ENCODE data around the gene VPS9D1.
"Not testable (repeated sequence)": the region's sequence is repeated elsewhere in the genome, so short reads cannot be mapped to it uniquely, and the experiment has no call there.

Gene VPS9D1

GRCh38 chr16:89706518-89707260 lies 14.0 kb downstream of the VPS9D1 start:
- H3K27me3 ChIP-seq (ENCODE audit: control insufficient read depth, insufficient read depth, low read length): no peaks in the 10 kb centered on the region
- H3K36me3 ChIP-seq (ENCODE audit: insufficient read depth, low read length): peaks cover 14% of the 10 kb centered on the region
- H3K4me2 ChIP-seq (ENCODE audit: low read length): peak overlapping the region; percentile 68
- peak overlapping the region; percentile 31 for H3K4me3 ChIP-seq (ENCODE audit: low read length)
- H3K4me1 ChIP-seq (ENCODE audit: control insufficient read depth, insufficient read depth, low read length): peaks cover 14% of the 10 kb centered on the region
- no peak overlapping the region for H3K9ac ChIP-seq (ENCODE audit: low read depth, low read length)
- no peaks in the 10 kb centered on the region for H3K9me3 ChIP-seq (replicated peaks; ENCODE audit: low read length)

DNA sequence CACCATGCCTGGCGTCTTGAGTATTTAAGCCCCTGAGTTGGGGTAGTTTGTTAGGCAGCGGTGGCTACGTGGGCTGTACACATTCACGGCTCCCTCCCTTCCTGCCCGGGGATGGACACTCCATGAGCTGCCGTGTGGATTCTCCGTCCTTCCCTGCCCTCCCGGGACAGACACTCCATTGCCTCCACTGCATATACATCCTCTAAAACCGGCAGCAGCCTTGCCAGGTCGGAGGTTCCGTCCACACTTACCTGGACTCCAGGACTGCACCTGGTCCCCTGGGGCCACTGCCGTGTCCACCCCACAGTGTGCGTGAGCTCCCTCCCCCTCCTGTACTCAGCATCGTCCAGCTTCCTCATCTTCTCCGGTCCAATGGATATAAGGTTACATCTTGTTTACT lies 15.7 kb downstream of the VPS9D1 start:
- no peak overlapping the region for H3K4me3 ChIP-seq (ENCODE audit: low read length)
- peaks cover 23% of the 10 kb centered on the region for H3K4me1 ChIP-seq (ENCODE audit: control insufficient read depth, insufficient read depth, low read length)
- H3K27me3 ChIP-seq (ENCODE audit: control insufficient read depth, insufficient read depth, low read length): no peaks in the 10 kb centered on the region
- peaks cover 9% of the 10 kb centered on the region for H3K36me3 ChIP-seq (ENCODE audit: insufficient read depth, low read length)
- no peak overlapping the region for H3K9ac ChIP-seq (ENCODE audit: low read depth, low read length)
- H3K4me2 ChIP-seq (ENCODE audit: low read length): no peak overlapping the region
- H3K9me3 ChIP-seq (replicated peaks; ENCODE audit: low read length): no peaks in the 10 kb centered on the region

- no peak overlapping the region for H3K4me3 ChIP-seq (ENCODE audit: low read length)
- no peak overlapping the region for H3K9ac ChIP-seq (ENCODE audit: low read depth, low read length)
- no peaks in the 10 kb centered on the region for H3K9me3 ChIP-seq (replicated peaks; ENCODE audit: low read length)
- H3K27me3 ChIP-seq (ENCODE audit: control insufficient read depth, insufficient read depth, low read length): no peaks in the 10 kb centered on the region
- peaks cover 8% of the 10 kb centered on the region for H3K36me3 ChIP-seq (ENCODE audit: insufficient read depth, low read length)
- peaks cover 26% of the 10 kb centered on the region for H3K4me1 ChIP-seq (ENCODE audit: control insufficient read depth, insufficient read depth, low read length)
- no peak overlapping the region for H3K4me2 ChIP-seq (ENCODE audit: low read length)
Measured at GRCh38 chr16:89704281-89704680, 16.4 kb downstream of the VPS9D1 start.

GRCh38 chr16:89701425-89702406 lies 19.0 kb downstream of the VPS9D1 start, which contains the start of gene SPATA2L:
TSS of gene SPATA2L (minus strand) at chr16:89701705. CDS start at chr16:89701232, 473 bp downstream.
- Histone ChIP-seq H3K4me3 (ENCODE audit: low read length) (peak within 1 kb of the TSS; percentile 88), H3K9ac (ENCODE audit: low read depth, low read length) (peak within 1 kb of the TSS; percentile 84), H3K27me3 (ENCODE audit: control insufficient read depth, insufficient read depth, low read length) (no peaks in the 10 kb centered on the region), H3K36me3 (ENCODE audit: insufficient read depth, low read length) (peaks cover 8% of the 10 kb centered on the region), H3K4me2 (ENCODE audit: low read length) (peak within 1 kb of the TSS; percentile 89), H3K4me1 (ENCODE audit: control insufficient read depth, insufficient read depth, low read length) (peaks cover 26% of the 10 kb centered on the region), H3K9me3 (replicated peaks; ENCODE audit: low read length) (no peaks in the 10 kb centered on the region)

DNA sequence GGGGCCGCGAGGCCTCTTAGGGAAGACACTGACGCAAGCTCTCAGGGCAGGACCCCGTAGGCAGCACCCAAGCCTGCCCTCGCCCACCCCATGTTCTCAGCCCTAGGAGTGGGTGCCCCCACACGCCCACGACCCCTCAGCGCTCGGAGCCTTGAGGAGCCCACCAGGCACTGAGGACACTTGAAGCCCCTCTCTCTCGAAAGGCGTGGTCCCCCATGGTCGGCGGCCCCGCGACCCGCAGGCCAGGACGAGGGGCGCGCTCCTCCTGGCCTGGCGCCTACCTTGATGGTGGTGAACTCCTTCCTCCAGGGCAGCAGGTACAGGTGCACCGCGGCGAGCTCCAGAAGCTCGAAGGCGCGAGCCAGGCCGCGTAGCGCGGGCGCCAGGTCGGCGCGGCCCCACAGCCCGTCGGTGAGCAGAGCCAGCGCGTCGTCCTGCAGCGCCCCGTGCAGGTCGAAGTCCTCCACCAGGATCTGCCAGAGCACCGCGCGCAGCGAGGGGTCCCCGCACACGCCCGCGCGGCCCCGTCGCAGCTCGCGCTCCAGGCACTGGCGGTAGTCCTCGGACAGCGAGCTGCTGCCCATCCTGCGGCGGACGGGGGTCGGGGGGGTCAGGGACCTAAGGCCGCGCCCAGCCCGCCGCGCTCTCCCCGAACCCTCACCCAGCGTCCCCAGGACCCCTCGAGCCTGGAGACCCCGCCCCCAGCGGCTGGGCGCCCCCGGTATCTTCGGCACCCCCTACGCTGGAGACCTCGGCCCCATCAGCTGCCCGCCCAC lies 19.9 kb downstream of the VPS9D1 start:
- peak overlapping the region; percentile 84 for H3K9ac ChIP-seq (ENCODE audit: low read depth, low read length)
- no peaks in the 10 kb centered on the region for H3K27me3 ChIP-seq (ENCODE audit: control insufficient read depth, insufficient read depth, low read length)
- H3K4me1 ChIP-seq (ENCODE audit: control insufficient read depth, insufficient read depth, low read length): peaks cover 20% of the 10 kb centered on the region
- peak overlapping the region; percentile 88 for H3K4me3 ChIP-seq (ENCODE audit: low read length)
- H3K9me3 ChIP-seq (replicated peaks; ENCODE audit: low read length): no peaks in the 10 kb centered on the region
- H3K4me2 ChIP-seq (ENCODE audit: low read length): peak overlapping the region; percentile 89
- H3K36me3 ChIP-seq (ENCODE audit: insufficient read depth, low read length): peaks cover 16% of the 10 kb centered on the region

- Histone ChIP-seq H3K27me3 (ENCODE audit: control insufficient read depth, insufficient read depth, low read length) (no peaks in the 10 kb centered on the region), H3K36me3 (ENCODE audit: insufficient read depth, low read length) (peaks cover 22% of the 10 kb centered on the region), H3K9me3 (replicated peaks; ENCODE audit: low read length) (no peaks in the 10 kb centered on the region), H3K4me2 (ENCODE audit: low read length) (peak overlapping the region; percentile 89), H3K4me1 (ENCODE audit: control insufficient read depth, insufficient read depth, low read length) (peaks cover 20% of the 10 kb centered on the region), H3K4me3 (ENCODE audit: low read length) (peak overlapping the region; percentile 88), H3K9ac (ENCODE audit: low read depth, low read length) (peak overlapping the region; percentile 84)
Measured at GRCh38 chr16:89700100-89700648, 20.5 kb downstream of the VPS9D1 start.

DNA sequence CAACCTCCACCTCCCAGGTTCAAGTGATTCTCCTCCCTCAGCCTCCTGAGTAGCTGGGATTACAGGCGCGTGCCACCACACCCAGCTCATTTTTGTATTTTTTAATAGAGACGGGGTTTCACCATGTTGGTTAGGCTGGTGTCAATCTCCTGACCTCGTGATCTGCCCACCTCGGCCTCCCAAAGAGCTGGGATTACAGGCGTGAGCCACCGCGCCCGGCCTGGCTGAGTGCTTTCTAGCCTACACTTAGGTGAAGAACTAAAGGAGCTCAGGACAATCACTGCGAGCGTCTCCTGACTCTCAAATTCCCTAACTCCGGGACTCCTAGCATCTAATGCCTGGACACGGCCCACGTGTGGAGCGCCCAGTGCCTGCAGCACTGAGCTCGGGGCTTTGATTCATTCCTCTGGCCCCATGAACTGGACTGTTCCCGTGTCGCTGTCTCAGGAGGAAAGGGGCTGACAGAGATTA lies 21.0 kb downstream of the VPS9D1 start:
- H3K27me3 ChIP-seq (ENCODE audit: control insufficient read depth, insufficient read depth, low read length); H3K9me3 ChIP-seq (replicated peaks; ENCODE audit: low read length): not testable (repeated sequence)
- peak overlapping the region; percentile 89 for H3K4me2 ChIP-seq (ENCODE audit: low read length)
- peak overlapping the region; percentile 17 for H3K9ac ChIP-seq (ENCODE audit: low read depth, low read length)
- H3K4me3 ChIP-seq (ENCODE audit: low read length): peak overlapping the region; percentile 51
- H3K4me1 ChIP-seq (ENCODE audit: control insufficient read depth, insufficient read depth, low read length): peaks cover 17% of the 10 kb centered on the region
- peaks cover 24% of the 10 kb centered on the region for H3K36me3 ChIP-seq (ENCODE audit: insufficient read depth, low read length)

- not testable (repeated sequence) for H3K4me3 ChIP-seq (ENCODE audit: low read length); H3K4me2 ChIP-seq (ENCODE audit: low read length); H3K27me3 ChIP-seq (ENCODE audit: control insufficient read depth, insufficient read depth, low read length); H3K9ac ChIP-seq (ENCODE audit: low read depth, low read length); H3K9me3 ChIP-seq (replicated peaks; ENCODE audit: low read length)
- Histone ChIP-seq H3K36me3 (ENCODE audit: insufficient read depth, low read length) (peaks cover 32% of the 10 kb centered on the region), H3K4me1 (ENCODE audit: control insufficient read depth, insufficient read depth, low read length) (peaks cover 17% of the 10 kb centered on the region)
Measured at GRCh38 chr16:89698717-89699116, 22.0 kb downstream of the VPS9D1 start.

GRCh38 chr16:89697616-89698331 lies 22.9 kb downstream of the VPS9D1 start:
- Histone ChIP-seq H3K4me2 (ENCODE audit: low read length) (no peak overlapping the region), H3K4me1 (ENCODE audit: control insufficient read depth, insufficient read depth, low read length) (peaks cover 17% of the 10 kb centered on the region), H3K27me3 (ENCODE audit: control insufficient read depth, insufficient read depth, low read length) (no peaks in the 10 kb centered on the region), H3K9me3 (replicated peaks; ENCODE audit: low read length) (no peaks in the 10 kb centered on the region), H3K36me3 (ENCODE audit: insufficient read depth, low read length) (peaks cover 39% of the 10 kb centered on the region), H3K4me3 (ENCODE audit: low read length) (no peak overlapping the region), H3K9ac (ENCODE audit: low read depth, low read length) (no peak overlapping the region)

DNA sequence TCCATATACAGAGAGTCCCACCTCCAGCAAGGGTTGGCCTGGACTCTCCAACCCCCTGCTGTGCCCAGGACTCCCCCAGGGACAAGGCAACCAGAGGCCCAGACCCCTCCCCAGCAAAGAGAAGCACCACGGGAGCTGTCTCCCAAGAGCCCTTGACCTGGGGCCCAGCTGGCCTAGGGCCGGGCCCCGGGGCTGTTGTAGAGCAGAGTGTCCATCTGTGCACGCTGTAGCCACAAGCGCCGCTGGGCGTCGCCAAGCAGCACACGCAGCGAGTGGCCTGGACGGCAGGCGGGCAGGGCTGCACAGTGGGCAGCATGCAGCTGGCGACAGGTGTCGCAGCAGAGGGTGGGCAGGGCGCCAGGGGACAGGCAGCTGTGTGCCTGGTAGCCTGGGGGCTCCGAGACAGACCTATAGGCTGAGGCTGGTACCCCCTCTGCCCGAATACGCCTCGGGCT lies 23.5 kb downstream of the VPS9D1 start:
- Histone ChIP-seq H3K27me3 (ENCODE audit: control insufficient read depth, insufficient read depth, low read length) (no peaks in the 10 kb centered on the region), H3K4me3 (ENCODE audit: low read length) (no peak overlapping the region), H3K9me3 (replicated peaks; ENCODE audit: low read length) (no peaks in the 10 kb centered on the region), H3K9ac (ENCODE audit: low read depth, low read length) (no peak overlapping the region), H3K4me1 (ENCODE audit: control insufficient read depth, insufficient read depth, low read length) (peaks cover 16% of the 10 kb centered on the region), H3K4me2 (ENCODE audit: low read length) (no peak overlapping the region), H3K36me3 (ENCODE audit: insufficient read depth, low read length) (peaks cover 42% of the 10 kb centered on the region)

All from skeletal muscle satellite cell (primary cell).